ENCODE measurements around the gene EN2.

EN2 gene

DNA sequence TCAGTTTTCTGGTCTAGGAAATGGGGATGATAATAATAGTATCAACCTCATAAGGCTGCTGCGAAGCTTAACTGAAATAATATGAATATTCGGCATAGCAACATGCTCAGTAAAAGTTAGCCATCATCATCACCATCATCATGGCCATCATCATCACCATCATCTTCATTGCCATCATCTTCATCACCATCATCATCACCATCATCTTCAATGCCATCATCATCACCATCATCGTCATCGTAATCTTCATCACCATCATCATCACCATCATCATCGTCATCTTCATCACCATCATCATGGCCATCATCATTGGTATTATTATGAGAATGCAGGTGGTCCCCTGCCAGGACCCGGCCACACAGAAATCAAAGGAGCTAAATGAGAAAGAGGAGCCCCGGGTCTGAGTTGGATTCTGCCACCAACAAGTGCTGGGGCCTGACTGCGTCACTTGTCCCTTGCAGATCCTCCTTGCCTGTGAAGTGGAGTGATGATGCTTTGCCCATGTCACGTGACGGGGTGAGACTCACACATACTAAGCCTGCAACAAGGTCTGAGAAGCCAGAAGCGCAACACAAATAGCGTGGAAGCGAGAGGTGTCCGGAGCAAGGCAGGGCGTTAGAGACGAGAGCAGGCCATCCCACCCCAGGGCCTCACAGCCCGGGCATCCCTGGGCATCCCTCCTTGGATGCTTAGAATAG lies 46.1 kb upstream of the EN2 start:
- TF ChIP-seq TEAD4 (IDR thresholded peaks at IDR 0.05) (no peak), USF1 (IDR thresholded peaks at IDR 0.05) (peak; percentile 38; the same call in 1 of the 2 replicates)

DNA sequence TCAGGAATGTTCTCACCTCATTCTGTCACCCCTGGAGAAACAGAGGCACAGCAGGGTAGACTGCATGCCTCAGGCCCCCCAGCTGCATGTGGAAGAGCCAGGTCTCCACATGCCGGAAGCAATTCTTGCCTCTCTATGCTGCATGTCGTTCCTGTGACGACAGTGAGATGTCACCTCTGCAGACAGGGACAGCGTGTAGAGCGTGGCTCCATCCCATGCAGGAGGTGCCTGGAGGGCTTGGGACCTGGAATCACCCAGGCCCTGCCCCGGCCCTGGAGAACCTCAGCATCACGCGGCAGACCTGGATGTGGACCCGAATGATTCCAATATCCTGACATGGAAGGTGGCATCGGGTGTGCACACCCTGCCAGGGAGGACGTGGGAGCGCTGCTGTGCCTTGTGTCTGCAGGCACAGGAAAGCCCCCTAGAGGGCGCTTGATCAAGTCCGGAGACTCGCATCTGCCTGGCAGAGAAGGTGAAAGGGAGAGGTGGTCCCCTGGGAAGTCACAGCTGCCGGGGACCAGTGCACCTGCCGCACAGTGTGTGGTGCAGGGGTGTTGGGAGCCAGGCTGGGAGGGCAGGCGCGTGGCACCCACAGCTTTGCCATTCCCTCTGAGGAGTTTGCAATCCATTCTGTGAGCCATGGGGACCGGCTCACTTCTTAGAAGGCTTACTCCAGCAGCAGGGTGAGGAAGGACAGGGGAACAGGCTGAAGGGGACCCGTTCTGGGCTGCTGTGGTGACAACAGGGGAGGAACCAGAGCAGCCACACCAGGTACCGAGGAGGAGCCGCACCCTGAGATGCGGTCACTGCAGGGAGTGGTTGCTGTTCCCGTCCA lies 45.3 kb upstream of the EN2 start:
- no peak for TF ChIP-seq CREB1 (IDR thresholded peaks at IDR 0.05; ENCODE audit: low read depth)
- TF ChIP-seq TEAD4 (IDR thresholded peaks at IDR 0.05): no peak
- TF ChIP-seq YY1 (IDR thresholded peaks at IDR 0.05; ENCODE audit: low read depth): no peak
- peak; percentile 29; the same call in 1 of the 2 replicates for TF ChIP-seq RAD21 (IDR thresholded peaks at IDR 0.05; ENCODE audit: low read depth)

- TF ChIP-seq CEBPB (IDR thresholded peaks at IDR 0.05) (no peak), EP300 (IDR thresholded peaks at IDR 0.05; ENCODE audit: borderline replicate concordance) (no peak), TCF12 (IDR thresholded peaks at IDR 0.05; ENCODE audit: low read depth) (no peak), EGR1 (IDR thresholded peaks at IDR 0.05) (no peak), USF1 (IDR thresholded peaks at IDR 0.05) (no peak), NFIC (IDR thresholded peaks at IDR 0.05) (no peak), RAD21 (IDR thresholded peaks at IDR 0.05; ENCODE audit: low read depth) (no peak), FOXM1 (IDR thresholded peaks at IDR 0.05; ENCODE audit: borderline replicate concordance, low read depth) (no peak), TAF1 (IDR thresholded peaks at IDR 0.05; ENCODE audit: low read depth) (no peak), CREB1 (IDR thresholded peaks at IDR 0.05; ENCODE audit: low read depth) (no peak), ZBTB7A (IDR thresholded peaks at IDR 0.05; ENCODE audit: low read depth) (no peak), YY1 (IDR thresholded peaks at IDR 0.05; ENCODE audit: low read depth) (no peak), TEAD4 (IDR thresholded peaks at IDR 0.05) (no peak)
- TF ChIP-seq, protein P1, sequence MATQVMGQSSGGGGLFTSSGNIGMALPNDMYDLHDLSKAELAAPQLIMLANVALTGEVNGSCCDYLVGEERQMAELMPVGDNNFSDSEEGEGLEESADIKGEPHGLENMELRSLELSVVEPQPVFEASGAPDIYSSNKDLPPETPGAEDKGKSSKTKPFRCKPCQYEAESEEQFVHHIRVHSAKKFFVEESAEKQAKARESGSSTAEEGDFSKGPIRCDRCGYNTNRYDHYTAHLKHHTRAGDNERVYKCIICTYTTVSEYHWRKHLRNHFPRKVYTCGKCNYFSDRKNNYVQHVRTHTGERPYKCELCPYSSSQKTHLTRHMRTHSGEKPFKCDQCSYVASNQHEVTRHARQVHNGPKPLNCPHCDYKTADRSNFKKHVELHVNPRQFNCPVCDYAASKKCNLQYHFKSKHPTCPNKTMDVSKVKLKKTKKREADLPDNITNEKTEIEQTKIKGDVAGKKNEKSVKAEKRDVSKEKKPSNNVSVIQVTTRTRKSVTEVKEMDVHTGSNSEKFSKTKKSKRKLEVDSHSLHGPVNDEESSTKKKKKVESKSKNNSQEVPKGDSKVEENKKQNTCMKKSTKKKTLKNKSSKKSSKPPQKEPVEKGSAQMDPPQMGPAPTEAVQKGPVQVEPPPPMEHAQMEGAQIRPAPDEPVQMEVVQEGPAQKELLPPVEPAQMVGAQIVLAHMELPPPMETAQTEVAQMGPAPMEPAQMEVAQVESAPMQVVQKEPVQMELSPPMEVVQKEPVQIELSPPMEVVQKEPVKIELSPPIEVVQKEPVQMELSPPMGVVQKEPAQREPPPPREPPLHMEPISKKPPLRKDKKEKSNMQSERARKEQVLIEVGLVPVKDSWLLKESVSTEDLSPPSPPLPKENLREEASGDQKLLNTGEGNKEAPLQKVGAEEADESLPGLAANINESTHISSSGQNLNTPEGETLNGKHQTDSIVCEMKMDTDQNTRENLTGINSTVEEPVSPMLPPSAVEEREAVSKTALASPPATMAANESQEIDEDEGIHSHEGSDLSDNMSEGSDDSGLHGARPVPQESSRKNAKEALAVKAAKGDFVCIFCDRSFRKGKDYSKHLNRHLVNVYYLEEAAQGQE (IDR thresholded peaks at IDR 0.05; ENCODE audit: low read depth): no peak
- TF ChIP-seq, protein P2, sequence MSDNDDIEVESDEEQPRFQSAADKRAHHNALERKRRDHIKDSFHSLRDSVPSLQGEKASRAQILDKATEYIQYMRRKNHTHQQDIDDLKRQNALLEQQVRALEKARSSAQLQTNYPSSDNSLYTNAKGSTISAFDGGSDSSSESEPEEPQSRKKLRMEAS (IDR thresholded peaks at IDR 0.05): no peak
Measured at GRCh38 chr7:155414547-155415492, 43.1 kb upstream of the EN2 start.

- no peak for TF ChIP-seq EP300 (IDR thresholded peaks at IDR 0.05; ENCODE audit: borderline replicate concordance)
- TF ChIP-seq RAD21 (IDR thresholded peaks at IDR 0.05; ENCODE audit: low read depth): no peak
- TF ChIP-seq, protein P1 (IDR thresholded peaks at IDR 0.05; ENCODE audit: low read depth): no peak
- no peak for TF ChIP-seq TCF12 (IDR thresholded peaks at IDR 0.05; ENCODE audit: low read depth)
- TF ChIP-seq ZBTB7A (IDR thresholded peaks at IDR 0.05; ENCODE audit: low read depth): no peak
- no peak for TF ChIP-seq TEAD4 (IDR thresholded peaks at IDR 0.05)
- TF ChIP-seq NFIC (IDR thresholded peaks at IDR 0.05): no peak
- TF ChIP-seq EGR1 (IDR thresholded peaks at IDR 0.05): no peak
- TF ChIP-seq, protein P2 (IDR thresholded peaks at IDR 0.05): no peak
- no peak for TF ChIP-seq FOXM1 (IDR thresholded peaks at IDR 0.05; ENCODE audit: borderline replicate concordance, low read depth)
- no peak for TF ChIP-seq YY1 (IDR thresholded peaks at IDR 0.05; ENCODE audit: low read depth)
- no peak for TF ChIP-seq USF1 (IDR thresholded peaks at IDR 0.05)
- no peak for TF ChIP-seq CREB1 (IDR thresholded peaks at IDR 0.05; ENCODE audit: low read depth)
- no peak for TF ChIP-seq TAF1 (IDR thresholded peaks at IDR 0.05; ENCODE audit: low read depth)
- no peak for TF ChIP-seq CEBPB (IDR thresholded peaks at IDR 0.05)
Measured at GRCh38 chr7:155416646-155417380, 41.1 kb upstream of the EN2 start.

Measured in Ishikawa (cell line).